ENCODE data around the gene BANP. TPM values are rescaled to one million over a fixed set of nuclear protein-coding genes. Genes with fewer than 3 reads are reported as not detected.
"Not testable (repeated sequence)": the region's sequence is repeated elsewhere in the genome, so short reads cannot be mapped to it uniquely, and the experiment has no call there.

Gene BANP
- total RNA-seq, 1 donor: 25.9 TPM

DNA sequence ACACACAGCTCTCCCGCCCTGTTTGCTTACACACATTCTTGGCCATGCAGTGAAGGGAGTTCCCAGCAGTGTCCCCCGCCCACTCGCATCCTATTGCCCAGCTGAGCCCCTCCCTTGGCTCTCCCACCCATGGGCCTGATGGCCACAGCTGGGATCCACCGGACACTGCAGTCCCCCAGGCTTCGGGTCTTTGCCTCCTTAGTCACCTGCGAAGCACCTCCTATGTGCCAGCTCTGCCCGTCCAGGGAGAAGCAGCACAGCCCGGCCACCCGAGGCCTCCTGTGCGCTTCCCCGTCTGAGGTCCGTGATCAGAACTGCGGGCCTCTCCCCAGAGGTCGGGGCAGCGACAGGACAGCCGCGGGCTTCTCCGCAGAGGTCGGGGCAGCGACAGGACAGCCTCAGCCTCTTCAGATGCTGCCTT, 136.9 kb downstream of the BANP start:
- no peak overlapping the region for H3K4me3 ChIP-seq (ENCODE audit: low read depth, low read length)
- DNase-seq (ENCODE audit: low read depth): no peak
- TF ChIP-seq, protein P1, sequence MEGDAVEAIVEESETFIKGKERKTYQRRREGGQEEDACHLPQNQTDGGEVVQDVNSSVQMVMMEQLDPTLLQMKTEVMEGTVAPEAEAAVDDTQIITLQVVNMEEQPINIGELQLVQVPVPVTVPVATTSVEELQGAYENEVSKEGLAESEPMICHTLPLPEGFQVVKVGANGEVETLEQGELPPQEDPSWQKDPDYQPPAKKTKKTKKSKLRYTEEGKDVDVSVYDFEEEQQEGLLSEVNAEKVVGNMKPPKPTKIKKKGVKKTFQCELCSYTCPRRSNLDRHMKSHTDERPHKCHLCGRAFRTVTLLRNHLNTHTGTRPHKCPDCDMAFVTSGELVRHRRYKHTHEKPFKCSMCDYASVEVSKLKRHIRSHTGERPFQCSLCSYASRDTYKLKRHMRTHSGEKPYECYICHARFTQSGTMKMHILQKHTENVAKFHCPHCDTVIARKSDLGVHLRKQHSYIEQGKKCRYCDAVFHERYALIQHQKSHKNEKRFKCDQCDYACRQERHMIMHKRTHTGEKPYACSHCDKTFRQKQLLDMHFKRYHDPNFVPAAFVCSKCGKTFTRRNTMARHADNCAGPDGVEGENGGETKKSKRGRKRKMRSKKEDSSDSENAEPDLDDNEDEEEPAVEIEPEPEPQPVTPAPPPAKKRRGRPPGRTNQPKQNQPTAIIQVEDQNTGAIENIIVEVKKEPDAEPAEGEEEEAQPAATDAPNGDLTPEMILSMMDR (IDR thresholded peaks at IDR 0.05; ENCODE audit: insufficient read depth, low read depth, low read length): no peak

DNA sequence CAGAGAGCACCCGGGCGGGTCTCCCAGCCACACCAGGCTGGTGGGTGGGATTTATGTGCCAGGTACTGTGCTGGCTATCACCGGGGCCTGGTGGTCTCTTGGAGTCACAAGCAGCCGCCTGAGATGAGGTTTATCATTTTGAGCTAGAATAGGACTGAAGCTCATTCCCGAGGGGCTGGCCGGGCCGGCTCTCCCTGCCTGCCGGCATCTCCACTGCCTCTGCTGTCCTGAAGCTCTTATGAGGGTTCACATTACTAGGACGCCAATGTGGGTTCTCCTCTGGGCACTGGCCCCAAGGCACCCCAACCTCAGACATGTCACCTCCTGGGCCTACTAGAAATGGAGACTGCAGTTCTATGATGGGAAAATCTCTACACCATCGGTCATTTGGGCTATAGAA, 137.4 kb downstream of the BANP start:
- DNase-seq (ENCODE audit: low read depth); H3K4me3 ChIP-seq (ENCODE audit: low read depth, low read length): not testable (repeated sequence)

DNA sequence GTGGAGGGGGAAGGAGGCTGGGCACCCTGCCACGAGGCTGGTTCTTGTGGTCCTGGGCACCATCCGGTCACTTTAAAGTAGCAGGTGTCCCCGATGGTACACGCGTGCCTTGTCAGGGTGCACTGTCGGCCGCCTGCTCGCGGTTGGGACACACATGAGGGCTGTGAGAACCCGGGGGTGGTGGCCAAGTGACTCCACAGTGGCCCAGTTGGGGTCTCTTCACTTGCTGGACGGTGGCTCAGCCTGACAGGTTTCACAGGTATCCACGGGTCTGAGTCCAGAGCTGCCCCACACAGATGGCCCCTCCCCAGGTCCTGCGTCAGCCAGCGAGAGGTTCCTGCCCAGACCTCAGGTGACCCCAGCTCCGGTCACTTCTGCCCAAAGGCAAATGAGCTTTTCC, 137.8 kb downstream of the BANP start:
- H3K4me3 ChIP-seq (ENCODE audit: low read depth, low read length); DNase-seq (ENCODE audit: low read depth): not testable (repeated sequence)

DNA sequence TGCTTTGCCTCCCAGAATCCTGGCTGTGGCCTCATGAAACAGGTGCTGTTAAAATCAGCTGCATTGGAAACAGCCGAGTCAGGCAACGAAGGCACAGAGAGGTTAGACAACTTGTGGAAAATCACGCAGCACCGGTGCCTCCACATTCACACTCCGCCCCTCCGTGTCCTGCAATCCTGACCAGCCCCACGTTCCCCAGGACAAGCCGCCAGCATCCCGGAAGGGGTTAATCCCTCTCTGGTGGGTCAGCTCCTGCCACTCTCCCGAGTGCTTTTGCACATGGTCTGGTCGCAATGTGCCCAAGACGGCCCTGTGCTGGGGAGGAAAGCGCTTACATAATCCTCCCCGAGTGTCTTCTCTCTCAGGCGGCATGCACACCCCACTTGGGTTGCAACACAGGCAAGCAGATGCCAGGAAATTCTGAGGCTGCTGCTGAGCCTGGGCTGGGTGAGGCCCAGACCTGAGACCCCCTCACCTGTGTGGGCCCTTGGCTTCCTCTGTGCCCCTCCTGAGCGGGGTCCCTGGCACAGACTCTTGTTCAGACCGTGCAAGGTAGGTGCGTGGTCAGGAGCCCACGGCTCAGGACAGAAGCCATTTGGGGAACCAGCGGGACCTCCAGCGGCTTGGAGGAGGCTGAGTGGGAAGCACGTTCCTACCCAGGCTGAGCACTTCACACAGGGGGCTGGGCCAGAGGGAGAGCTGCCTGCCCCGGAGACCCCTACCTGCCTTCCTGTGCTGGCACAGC, 138.6 kb downstream of the BANP start:
- not testable (repeated sequence) for H3K4me3 ChIP-seq (ENCODE audit: low read depth, low read length)
- DNase-seq (ENCODE audit: low read depth): peak; percentile 62

DNA sequence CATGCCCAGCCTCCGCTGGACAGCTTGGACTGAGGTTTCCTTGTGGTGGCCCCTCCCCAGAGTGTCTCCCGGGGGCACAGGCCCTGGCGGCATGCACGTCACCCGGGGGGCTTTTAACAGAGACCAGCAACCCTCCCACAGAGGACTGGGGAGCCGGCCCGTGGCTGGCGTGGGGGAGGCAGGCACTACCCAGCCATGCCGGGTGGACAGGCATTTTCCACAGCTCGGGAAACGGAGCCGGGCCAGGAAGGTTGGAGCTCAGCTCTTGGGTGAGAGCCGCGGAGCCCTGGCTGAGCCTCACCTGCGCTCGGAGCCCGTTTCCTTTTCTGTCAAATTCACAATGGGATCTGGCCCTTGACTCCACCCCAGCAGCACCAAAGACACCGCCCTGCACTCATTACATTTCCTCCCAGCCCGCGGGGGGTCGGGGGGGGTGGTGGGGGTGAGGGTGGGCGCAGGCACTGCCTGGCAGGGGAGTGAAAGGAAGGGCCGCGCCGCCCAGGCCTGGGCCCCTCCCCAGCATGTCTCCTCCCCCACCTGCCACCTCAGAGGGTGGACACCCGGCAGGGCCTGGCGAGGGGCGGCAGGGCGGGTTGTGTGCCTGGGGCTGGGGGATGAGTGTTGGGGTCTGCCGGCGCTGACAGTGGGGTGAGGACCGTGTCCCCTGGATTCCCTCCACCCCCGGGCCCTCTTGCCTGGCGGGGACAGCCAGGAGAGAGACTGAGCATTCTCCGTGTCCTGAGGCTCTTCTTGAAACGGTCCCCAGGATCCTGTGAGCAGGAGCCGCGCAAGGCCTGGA, 139.3 kb downstream of the BANP start:
- not testable (repeated sequence) for H3K4me3 ChIP-seq (ENCODE audit: low read depth, low read length); DNase-seq (ENCODE audit: low read depth)

DNA sequence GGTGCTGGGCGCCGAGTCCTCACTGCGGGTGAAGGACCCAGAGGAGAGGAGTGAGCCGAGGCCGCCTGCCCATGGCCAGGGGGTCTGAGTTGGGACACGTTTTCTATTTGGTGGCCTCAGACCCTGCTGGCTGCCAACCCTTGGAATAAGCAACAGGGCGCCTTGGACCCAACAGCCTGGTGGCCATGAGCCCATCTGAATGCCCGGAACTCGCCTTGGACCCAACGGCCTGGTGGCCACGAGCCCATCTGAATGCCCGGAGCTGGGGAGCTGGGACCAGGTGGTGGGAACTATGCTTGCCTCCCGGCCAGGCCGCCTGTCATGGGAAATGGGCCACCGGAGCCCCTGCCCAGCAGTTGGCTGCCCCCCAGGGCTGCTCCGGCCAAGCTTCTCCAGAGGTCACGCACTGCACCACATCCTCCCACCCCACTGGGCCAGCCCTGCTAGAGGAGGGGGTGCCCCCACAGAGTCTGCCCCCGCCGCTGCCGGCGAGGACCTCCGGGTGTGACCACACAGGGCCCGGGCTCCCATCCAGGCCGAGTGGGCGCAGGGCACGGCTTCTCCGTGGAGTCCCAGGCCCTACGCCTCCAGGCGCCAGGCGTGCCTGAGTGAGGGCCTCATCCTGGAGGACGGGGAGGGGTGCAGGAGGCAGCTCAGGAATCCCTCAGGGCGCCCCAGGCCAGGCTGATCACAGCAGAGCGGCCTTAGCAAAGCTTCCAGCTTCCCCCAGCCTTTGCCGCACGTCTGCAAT, 140.2 kb downstream of the BANP start:
- H3K4me3 ChIP-seq (ENCODE audit: low read depth, low read length): not testable (repeated sequence)
- DNase-seq (ENCODE audit: low read depth): peak; percentile 23

DNA sequence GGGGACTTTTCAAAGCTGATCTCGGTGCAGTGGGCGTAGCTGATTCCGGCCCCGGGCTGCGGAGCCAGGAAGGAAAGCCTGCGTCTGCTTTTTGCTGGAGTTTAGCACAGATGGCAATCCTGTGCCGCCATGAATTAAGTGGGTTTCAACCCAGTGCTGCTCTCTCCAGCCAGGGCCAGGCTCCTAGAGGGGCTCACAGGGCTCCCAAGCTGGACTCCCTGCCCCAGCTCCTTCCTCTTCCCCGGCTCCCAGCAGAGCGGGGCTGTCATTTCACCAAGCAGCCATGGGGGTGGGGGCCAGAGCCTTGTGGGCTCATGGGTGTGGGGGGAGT, 140.7 kb downstream of the BANP start:
- DNase-seq (ENCODE audit: low read depth); H3K4me3 ChIP-seq (ENCODE audit: low read depth, low read length): not testable (repeated sequence)

DNA sequence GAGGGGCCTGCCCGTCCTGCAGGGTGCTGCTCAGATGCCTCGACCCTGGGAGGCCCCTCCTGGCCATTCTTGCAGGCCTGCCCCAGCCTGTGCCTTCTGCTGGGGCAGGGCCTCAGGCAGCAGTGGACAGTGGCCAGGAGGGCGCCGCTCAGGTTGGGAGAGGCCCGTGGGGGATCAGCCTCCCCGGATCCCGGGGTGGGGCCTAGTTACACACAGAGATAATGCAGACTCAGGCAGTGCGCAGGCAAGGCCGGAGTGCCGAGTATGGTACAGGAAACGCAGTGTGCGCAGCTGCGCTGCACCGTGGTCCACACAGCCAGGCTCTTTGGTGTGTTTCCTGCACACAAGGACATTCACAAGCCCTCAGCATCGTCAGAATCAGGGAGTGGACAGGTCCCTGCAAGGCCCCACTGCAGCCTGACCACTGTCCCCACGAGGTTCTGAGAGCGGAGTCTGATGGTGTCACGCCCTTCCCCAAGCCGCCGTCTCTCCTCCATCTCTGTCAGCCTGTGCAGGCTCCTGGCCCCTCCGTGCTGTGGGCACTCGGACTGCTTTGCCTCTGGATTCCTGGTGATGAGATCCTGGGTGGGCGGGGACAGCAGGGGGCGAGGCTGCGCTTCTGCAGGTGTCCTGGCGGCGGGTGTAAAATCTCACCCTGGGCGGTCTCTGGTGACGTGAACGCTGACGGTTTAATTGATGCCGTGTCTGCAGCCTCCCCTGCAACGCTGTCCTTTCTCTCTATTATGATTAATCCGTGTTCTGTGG, 141.7 kb downstream of the BANP start:
- not testable (repeated sequence) for H3K4me3 ChIP-seq (ENCODE audit: low read depth, low read length); DNase-seq (ENCODE audit: low read depth)

DNA sequence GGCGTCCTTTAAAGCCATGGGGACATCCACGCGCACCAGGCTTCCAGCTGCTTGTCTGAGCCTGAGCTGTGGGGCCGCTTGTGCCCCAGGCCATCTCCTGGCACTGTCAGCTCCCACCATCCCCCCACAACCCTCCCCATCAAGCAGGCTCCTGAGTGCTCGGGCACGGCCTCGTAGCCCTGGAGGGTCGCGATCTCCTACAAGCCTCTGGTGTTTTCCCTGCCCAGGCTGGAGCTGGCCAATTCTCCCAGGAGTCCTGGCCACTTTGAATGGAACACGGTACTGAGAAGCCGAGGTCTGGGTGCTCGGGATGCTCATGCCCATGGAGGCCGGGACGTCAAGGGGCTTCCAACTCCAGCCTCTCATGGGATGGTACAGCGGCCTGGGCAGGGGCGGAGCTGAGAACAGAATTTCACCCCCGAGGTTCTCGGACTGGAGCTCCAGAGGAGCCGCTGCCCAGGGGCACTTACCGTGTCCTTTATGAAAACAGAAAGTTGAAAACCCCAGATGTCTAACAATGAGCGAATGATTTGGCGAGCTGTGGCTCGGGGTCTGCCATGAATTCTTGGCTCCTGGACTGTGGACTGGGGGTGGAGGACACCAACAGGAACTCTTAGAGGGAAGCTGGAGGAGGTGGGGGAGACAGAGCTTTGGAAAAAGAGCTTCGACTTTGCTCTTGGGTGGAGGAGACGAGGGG, 142.5 kb downstream of the BANP start:
- not testable (repeated sequence) for DNase-seq (ENCODE audit: low read depth); H3K4me3 ChIP-seq (ENCODE audit: low read depth, low read length)

DNA sequence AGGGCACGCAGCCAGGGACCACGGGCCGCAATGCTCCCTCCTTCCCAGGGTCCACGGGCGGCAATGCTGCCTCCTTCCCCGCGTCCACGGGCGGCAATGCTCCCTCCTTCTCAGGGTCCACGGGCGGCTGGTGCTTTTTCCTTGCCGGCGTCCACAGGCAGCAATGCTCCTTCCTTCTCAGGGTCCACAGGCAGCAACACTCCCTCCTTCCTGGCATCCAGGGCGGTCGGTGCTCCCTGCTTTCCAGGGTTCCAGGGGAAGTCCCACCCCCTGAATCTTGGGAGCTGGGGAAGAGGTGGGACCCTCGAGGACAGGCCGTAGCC, 143.0 kb downstream of the BANP start:
- not testable (repeated sequence) for DNase-seq (ENCODE audit: low read depth); H3K4me3 ChIP-seq (ENCODE audit: low read depth, low read length)

DNA sequence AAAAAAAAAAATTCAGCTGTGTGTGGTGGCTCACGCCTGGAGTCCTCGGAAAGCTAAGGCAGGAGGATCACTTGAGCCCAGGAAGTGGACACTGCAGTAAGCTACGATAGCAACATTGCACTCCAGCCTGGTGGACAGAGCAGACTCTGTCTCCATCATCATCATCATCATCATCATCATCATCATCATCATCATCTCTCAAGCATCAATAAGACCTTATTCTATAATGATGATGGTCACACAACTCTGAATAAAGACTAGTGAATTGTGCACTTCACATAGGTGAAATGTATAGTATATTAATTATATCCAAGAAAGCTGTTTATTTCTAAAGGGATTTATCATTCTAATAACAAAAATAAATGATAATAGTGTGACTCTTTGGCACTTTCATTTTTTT, 143.7 kb downstream of the BANP start:
- DNase-seq (ENCODE audit: low read depth); H3K4me3 ChIP-seq (ENCODE audit: low read depth, low read length): not testable (repeated sequence)

DNA sequence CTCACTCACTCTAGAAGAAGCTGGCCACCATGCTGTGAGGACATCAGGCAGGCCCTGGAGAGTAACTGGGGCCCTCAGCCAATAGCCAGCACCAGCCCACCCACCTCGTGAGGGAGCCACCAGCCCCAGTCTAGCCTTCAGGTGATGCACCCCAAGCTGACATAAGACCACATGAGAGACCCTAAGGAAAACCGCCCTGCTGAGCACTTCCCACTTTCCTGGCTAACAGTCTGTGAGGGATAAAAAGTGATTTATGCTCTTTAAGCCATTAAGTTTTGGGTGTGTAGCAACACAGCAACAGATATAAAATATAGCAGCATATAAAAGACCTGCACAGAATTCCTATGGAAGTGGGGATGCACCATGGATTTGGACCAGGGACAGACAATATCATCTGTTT, 145.4 kb downstream of the BANP start:
- DNase-seq (ENCODE audit: low read depth); H3K4me3 ChIP-seq (ENCODE audit: low read depth, low read length): not testable (repeated sequence)

DNA sequence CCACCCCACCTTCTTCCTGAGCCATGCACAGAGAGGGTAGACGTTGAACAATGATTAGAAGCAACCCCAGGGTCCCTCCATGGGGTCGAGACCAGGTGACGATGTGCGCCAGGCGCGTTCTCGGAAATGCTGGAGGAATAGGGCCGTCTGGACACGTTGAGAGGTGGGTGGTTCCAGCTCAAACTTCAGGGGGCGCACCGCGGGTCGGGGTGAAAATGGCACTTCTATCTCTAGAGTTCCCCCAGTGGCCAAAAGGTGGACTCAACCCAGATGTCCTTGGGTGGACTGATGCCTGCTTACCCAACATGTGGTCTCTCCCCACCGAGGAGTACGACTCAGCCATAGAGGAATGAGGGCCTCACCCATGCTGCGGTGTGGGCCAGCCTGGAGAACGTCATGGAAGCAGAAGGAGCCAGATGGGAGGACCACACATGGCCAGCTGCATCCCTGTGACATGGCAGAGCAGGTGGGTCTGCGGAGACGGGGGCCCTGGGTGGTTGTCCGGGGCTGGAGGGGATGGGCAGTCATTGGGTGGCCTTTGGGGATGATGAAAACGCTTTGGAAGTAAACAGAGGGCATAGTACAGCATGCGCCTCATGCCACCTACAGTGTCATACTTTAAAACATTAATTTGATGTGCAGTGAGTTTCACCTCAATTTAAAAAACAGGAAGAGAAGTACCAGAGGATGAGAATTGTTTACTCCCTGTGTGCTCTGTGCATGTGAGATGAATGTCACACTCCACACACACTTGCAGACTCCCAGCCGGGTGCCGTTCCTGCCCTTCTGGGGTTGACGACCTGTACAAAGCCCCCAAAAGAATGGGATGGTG, 147.7 kb downstream of the BANP start:
- not testable (repeated sequence) for H3K4me3 ChIP-seq (ENCODE audit: low read depth, low read length)
- DNase-seq (ENCODE audit: low read depth): peak; percentile 51
